HepG2 (cell line): ENCODE results near the gene BMP2K. TPM values are rescaled to one million over a fixed set of nuclear protein-coding genes. Genes with fewer than 3 reads are reported as not detected.

Experiments used
- AKNA ChIP-seq: sonication (generic); formaldehyde crosslinking; IDR thresholded peaks from 2 replicates; pipeline ENCODE4 v1.4.0; 2020; ENCODE audit warnings: missing genetic modification reagents, borderline replicate concordance
- ATF6 ChIP-seq: sonication (generic); formaldehyde crosslinking; conservative IDR thresholded peaks from 2 replicates; pipeline ENCODE4 v1.4.0; 2020; ENCODE audit warnings: missing genetic modification reagents
- HNRNPL ChIP-seq: fragments of 200-400 bp; formaldehyde crosslinking; IDR thresholded peaks from 2 replicates; pipeline ENCODE4 v1.6.1; 2017; ENCODE audit warnings: mild to moderate bottlenecking, low read depth, low read length
- HOXA3 ChIP-seq: sonication (generic); formaldehyde crosslinking; IDR thresholded peaks from 2 replicates; pipeline ENCODE4 v1.5.0; 2020; ENCODE audit warnings: missing genetic modification reagents
- MED13 ChIP-seq: sonication (generic); formaldehyde crosslinking; IDR thresholded peaks from 2 replicates; pipeline ENCODE4 v1.5.0; 2020; ENCODE audit warnings: missing genetic modification reagents
- NR2F2 ChIP-seq: IDR thresholded peaks from 2 replicates; pipeline ENCODE4 v1.6.1; 2012; ENCODE audit warnings: low read depth, inconsistent platforms, borderline replicate concordance
- PRDM10 ChIP-seq: sonication (generic); formaldehyde crosslinking; IDR thresholded peaks from 2 replicates; pipeline ENCODE4 v1.4.0; 2020; ENCODE audit warnings: low read depth, missing genetic modification reagents
- ZNF10 ChIP-seq: sonication (generic); formaldehyde crosslinking; IDR thresholded peaks from 2 replicates; pipeline ENCODE4 v1.4.0; 2020; ENCODE audit warnings: mild to moderate bottlenecking, low read depth, missing genetic modification reagents, borderline replicate concordance
- ZNF180 ChIP-seq: sonication (generic); formaldehyde crosslinking; IDR thresholded peaks from 2 replicates; pipeline ENCODE4 v1.4.0; 2020; ENCODE audit warnings: low read depth, missing genetic modification reagents, borderline replicate concordance
- ZNF232 ChIP-seq: sonication (generic); formaldehyde crosslinking; IDR thresholded peaks from 2 replicates; pipeline ENCODE4 v1.4.0; 2020; ENCODE audit warnings: missing genetic modification reagents, borderline replicate concordance
- ZNF30 ChIP-seq: sonication (generic); formaldehyde crosslinking; IDR thresholded peaks from 2 replicates; pipeline ENCODE4 v1.5.0; 2020; ENCODE audit warnings: mild to moderate bottlenecking, missing genetic modification reagents
- ZNF510 ChIP-seq: sonication (generic); formaldehyde crosslinking; IDR thresholded peaks from 2 replicates; pipeline ENCODE4 v1.4.0; 2020; ENCODE audit warnings: low read depth, mild to moderate bottlenecking, missing genetic modification reagents
- ZNF597 ChIP-seq: sonication (generic); formaldehyde crosslinking; IDR thresholded peaks from 2 replicates; pipeline ENCODE4 v1.5.0; 2020; ENCODE audit warnings: missing genetic modification reagents
- ZNF619 ChIP-seq: sonication (generic); formaldehyde crosslinking; IDR thresholded peaks from 2 replicates; pipeline ENCODE4 v1.4.0; 2020; ENCODE audit warnings: mild to moderate bottlenecking, missing genetic modification reagents
- ZNF644 ChIP-seq: IDR thresholded peaks from 2 replicates; pipeline ENCODE4 v1.6.1; 2016; ENCODE audit warnings: low read depth
- ZNF691 ChIP-seq: sonication (generic); formaldehyde crosslinking; IDR thresholded peaks from 2 replicates; pipeline ENCODE4 v1.4.0; 2020; ENCODE audit warnings: missing genetic modification reagents, low read depth, mild to moderate bottlenecking, borderline replicate concordance
- polyA plus RNA-seq, 8 experiments: library from polyadenylated mRNA; depleted of rRNA in 3 of 8; stranded (reverse) in 7 of 8; unstranded in 1 of 8; fragments of >200 nt; fragmentation: Illumina TruSeq in 4 of 8; extraction: Trizol in 4 of 8; gene quantifications; 2 replicates each; pipeline versions ENCODE4 v1.2.1 to v1.2.3, GENCODE V29; 2011 to 2016; ENCODE audit warnings: low read depth in 4 of 8, missing spikeins in 1 of 8, mixed read lengths in 1 of 8; ENCODE audit not compliant: insufficient read depth in 1 of 8
- total RNA-seq, 5 experiments: library from RNA; depleted of rRNA; stranded (reverse); fragments of >200 nt; fragmentation: Illumina TruSeq; extraction: Trizol; gene quantifications; 2 replicates each; pipeline ENCODE4 v1.2.3, GENCODE V29; 2016; ENCODE audit warnings: low read depth in 1 of 5

BMP2K gene
- total and polyA plus RNA-seq, 2 of the 13 experiments (the other 11 are each of a cell fraction or from before 2014, with no cell fraction given) = 8.6 to 15.2 TPM

GRCh38 chr4:78775303-78776078, 659 bp upstream of the BMP2K start (continued):
- TF ChIP-seq PRDM10 (0 out of 2 replicates have a peak, but pooled peaks have one; percentile 27), HNRNPL (no peak), ZNF644 (CRISPR knock-in tag) (no peak), ZNF619 (CRISPR knock-in tag) (no peak; the same call in 1 of the 2 replicates), ZNF232 (CRISPR knock-in tag) (peak; percentile 44; the same call in 1 of the 2 replicates), ZNF180 (CRISPR knock-in tag) (no peak), NR2F2 (no peak), ZNF597 (CRISPR knock-in tag) (no peak), MED13 (CRISPR knock-in tag) (no peak), ZNF30 (no peak), HOXA3 (peak; percentile 56), ZNF10 (no peak), ZNF691 (CRISPR knock-in tag) (no peak), ZNF510 (CRISPR knock-in tag) (no peak), AKNA (no peak), ATF6 (CRISPR knock-in tag) (no peak)
